GM21381 (cell line): Measurements from ENCODE around the gene ELMOD3.
"Not testable (repeated sequence)": the region's sequence is repeated elsewhere in the genome, so short reads cannot be mapped to it uniquely, and the experiment has no call there.

Experiments
- ATAC-seq: cut with Tn5 transposase; IDR thresholded peaks from one replicate; pipeline ENCODE4 v1.9.1; 2021; ENCODE audit warnings: mild to moderate bottlenecking, moderate library complexity; ENCODE audit not compliant: unreplicated experiment

The ELMOD3 gene

DNA sequence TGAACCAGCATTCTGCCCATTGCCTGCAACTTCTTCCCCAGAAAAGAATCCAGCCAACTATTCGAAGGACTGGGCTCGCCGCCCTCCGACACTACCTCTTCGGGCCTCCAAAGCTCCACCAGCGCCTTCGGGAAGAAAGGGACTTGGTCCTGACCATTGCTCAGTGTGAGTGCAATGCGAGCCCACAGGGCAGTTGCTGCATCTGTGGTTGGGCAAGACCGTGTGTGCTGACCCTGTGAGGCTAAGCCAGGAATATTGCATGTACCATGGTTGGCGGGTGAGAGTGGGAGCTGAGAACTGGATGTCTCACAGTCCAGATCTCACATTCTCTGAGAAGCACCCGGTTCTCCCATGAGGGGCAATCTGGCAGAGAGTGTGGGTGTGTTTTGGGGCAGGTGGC lies 16.5 kb downstream of the ELMOD3 start:
- ATAC-seq: no peak

GRCh38 chr2:85376291-85377065 lies 21.9 kb downstream of the ELMOD3 start:
- ATAC-seq: no peak

DNA sequence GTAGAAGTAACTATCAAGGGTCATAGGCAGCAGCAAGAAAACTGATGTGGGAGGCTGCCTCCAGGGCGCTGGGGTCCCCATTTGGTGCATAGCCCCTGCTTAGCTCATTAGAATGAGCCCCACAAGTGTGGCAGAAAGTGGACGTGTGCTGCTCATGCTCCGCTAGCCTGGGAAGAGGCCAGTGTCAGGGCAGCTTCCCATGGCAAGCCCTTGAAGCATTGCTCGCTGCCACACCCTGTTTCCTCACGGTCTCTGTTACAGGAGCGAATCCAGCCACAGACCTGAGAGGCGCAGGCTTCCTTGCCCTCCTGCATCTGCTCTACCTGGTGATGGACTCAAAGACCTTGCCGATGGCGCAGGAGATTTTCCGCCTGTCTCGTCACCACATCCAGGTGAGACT lies 22.5 kb downstream of the ELMOD3 start:
- ATAC-seq: no peak

DNA sequence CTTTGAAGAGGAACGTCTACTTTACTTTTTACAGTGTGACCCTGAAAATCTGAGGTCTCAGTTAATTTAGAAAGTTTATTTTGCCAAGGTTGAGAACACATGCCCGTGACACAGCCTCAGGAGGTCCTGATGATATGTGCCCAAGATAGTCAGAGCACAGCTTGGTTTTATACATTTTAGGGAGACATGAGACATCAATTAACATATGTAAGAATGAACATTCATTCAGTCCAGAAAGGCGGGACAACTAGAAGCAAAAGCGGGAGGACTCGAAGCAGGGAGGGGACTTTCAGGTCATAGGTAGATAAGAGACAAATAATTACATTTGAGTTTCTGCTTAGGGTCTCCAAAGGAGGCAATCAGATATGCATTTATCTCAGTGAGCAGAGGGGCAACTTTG lies 23.7 kb downstream of the ELMOD3 start:
- no peak for ATAC-seq

- ATAC-seq: no peak
These were observed 25.5 kb downstream of the ELMOD3 start for GRCh38 chr2:85380048-85380447.

- ATAC-seq: not testable (repeated sequence)
These were observed 28.6 kb downstream of the ELMOD3 start for GRCh38 chr2:85383151-85383550.

GRCh38 chr2:85383850-85384249 lies 29.3 kb downstream of the ELMOD3 start:
- ATAC-seq: no peak

DNA sequence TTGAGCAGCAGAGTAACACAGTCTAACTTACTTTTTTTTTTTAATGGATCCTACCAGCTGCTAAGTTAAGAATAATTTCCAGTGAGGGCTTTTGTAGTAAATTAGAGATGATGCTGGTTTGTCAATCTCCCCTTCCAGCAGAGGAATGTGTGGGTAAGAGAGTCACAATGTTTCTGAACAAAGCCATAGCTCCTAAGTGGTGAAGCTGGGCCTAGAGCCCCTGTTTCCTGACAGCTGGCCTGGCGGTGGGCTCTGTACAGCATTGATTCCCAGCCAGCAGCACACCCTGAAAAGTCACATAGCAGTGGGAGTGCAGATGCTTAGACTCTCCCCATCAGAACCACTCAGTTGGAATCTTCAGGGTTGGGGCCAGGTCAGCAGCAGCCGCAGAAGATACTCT lies 31.2 kb downstream of the ELMOD3 start:
- ATAC-seq: no peak

GRCh38 chr2:85387754-85388153 lies 33.2 kb downstream of the ELMOD3 start:
- no peak for ATAC-seq

GRCh38 chr2:85388878-85389538 lies 34.4 kb downstream of the ELMOD3 start:
- no peak for ATAC-seq

- ATAC-seq: no peak
These were observed 36.5 kb downstream of the ELMOD3 start for GRCh38 chr2:85390941-85391669.

DNA sequence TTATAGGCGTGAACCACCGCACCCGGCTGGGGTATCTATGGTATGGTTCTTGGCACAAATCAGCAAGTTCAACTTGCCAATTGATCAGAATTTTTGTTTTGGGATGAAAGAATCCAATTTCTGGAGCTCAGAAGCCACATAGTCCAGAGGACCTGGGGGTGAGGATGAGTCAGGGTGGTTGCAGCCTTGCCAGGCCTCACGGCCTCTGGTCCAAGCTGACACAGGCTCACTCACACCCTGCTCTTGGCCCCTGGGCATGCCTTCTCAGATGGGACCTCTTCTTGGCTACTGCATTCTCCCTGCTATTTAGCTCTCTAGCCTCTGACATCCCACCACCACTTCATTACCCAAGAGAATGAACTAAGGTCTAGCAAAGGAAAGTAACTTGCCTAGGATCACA lies 39.3 kb downstream of the ELMOD3 start:
- no peak for ATAC-seq

- no peak for ATAC-seq
These were observed 39.7 kb downstream of the ELMOD3 start for GRCh38 chr2:85394261-85394681.

- no peak for ATAC-seq
These were observed 40.4 kb downstream of the ELMOD3 start for GRCh38 chr2:85394976-85395375.

GRCh38 chr2:85395912-85396475 lies 41.4 kb downstream of the ELMOD3 start:
- ATAC-seq: no peak

DNA sequence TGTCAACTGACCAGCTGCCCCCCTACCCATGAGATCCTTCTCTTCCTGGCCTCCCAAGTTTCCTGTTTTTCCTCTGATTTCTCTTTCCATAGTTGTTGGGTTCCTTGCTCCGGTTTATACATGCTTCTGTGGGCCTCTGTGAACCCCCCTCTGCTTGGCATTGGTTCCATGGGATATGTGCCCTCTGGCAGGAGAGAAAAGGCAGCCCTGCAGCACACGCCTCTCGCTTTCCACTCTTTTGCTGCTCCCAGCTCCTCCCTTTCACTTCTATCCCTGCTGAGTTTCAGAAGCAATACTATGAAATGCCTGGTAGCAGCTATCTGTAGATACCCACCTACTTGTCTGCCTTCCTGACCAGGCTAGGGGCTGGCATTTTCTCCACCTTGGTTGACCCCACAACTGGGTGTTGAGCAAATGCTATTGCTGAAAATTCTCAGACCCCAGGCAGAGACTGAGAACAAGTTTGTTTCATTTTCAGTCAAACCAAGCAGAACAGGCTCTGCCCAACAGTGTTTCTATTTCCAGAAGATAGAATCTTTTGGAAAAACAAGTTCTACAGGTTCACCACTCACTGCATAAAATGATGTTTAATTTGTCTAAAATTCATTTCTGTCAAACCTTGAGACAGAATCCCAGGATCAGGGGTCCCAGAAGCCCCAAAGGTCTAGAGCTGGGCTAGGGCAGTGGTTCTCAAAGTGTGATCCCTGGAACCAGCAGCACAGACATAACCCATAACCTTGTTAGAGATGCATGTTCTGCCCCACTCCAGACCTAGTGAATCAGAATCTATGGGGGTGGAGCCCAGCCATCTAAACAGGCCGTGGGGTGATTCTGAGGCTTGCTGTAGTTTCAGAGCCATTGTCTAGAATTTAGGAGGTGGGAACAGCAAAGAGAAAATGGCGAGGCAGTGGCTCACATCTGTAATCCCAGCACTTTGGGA lies 42.2 kb downstream of the ELMOD3 start:
- no peak for ATAC-seq

- ATAC-seq: no peak
These were observed 43.4 kb downstream of the ELMOD3 start for GRCh38 chr2:85397925-85398331.

- ATAC-seq: no peak
These were observed 44.0 kb downstream of the ELMOD3 start for GRCh38 chr2:85398426-85399182.

DNA sequence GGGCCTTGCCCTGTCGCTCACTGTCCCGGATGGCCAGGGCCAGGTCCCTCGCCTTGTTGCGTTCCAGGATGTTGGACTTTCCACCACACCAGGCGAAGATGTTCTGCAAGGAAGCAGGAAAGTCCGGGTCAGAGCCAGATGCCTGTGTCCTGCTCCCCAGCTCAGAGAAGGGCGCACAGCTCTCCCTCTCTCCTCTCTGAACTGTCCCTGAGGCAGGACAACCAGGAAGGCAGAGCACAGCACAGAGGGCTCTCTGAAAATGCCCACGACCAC lies 44.5 kb downstream of the ELMOD3 start:
- ATAC-seq: no peak

- ATAC-seq: no peak
These were observed 45.5 kb downstream of the ELMOD3 start for GRCh38 chr2:85400023-85400422.
